WTC11 (cell line): ENCODE measurements around the gene MGAT4A. TPM values are rescaled to one million over a fixed set of nuclear protein-coding genes. Genes with fewer than 3 reads are reported as not detected.
A peak's percentile ranks its signal among the peaks of the same experiment; 100 is the strongest.

ENCODE experiments used
- ATAC-seq: fragments of 200-7000 bp; cut with Tn5 transposase; 2 replicates; pipeline ENCODE4 v1.10.0; 2021; ENCODE audit warnings: mild to moderate bottlenecking, moderate library complexity
- CTCF ChIA-PET: fragments of 300-600 bp; sonication (Branson Sonifier 250); formaldehyde crosslinking; loops from one replicate; lab custom pipeline; 2021; ENCODE audit warnings: antibody characterized with exemption; lab: Charles Lee
- POLR2A ChIA-PET: fragments of 350-600 bp; sonication (Branson Sonifier 250); formaldehyde crosslinking; loops from one replicate; lab custom pipeline; 2021; ENCODE audit warnings: antibody characterized with exemption; lab: Charles Lee
- DNase-seq: peaks from one replicate; pipeline ENCODE4 v3.0.0; 2021; ENCODE audit warnings: low spot score
- H3K27ac Mint-ChIP-seq: 2 replicates; pipeline ENCODE4 v1.8.0; 2021; ENCODE audit warnings: mixed read lengths
- H3K27me3 Mint-ChIP-seq: 2 replicates; pipeline ENCODE4 v1.8.0; 2021; ENCODE audit warnings: low read depth, mild to moderate bottlenecking, moderate library complexity, mixed read lengths
- H3K36me3 Mint-ChIP-seq: 2 replicates; pipeline ENCODE4 v1.8.0; 2021; ENCODE audit warnings: mixed read lengths
- H3K4me1 Mint-ChIP-seq: 2 replicates; pipeline ENCODE4 v1.8.0; 2022; ENCODE audit warnings: mixed read lengths
- H3K4me3 Mint-ChIP-seq: 2 replicates; pipeline ENCODE4 v1.8.0; 2021; ENCODE audit warnings: mild to moderate bottlenecking, moderate library complexity, mixed read lengths
- H3K9me3 Mint-ChIP-seq: 2 replicates; pipeline ENCODE4 v1.8.0; 2021; ENCODE audit warnings: mixed read lengths
- ELF4 ChIP-seq: sonication (generic); formaldehyde crosslinking; IDR thresholded peaks from 2 replicates; pipeline ENCODE4 v1.8.1; 2022; ENCODE audit warnings: low read depth, mild to moderate bottlenecking, moderate library complexity, missing genetic modification reagents
- FOXK1 ChIP-seq: sonication (generic); formaldehyde crosslinking; IDR thresholded peaks from 2 replicates; pipeline ENCODE4 v1.8.0; 2022; ENCODE audit warnings: mild to moderate bottlenecking, moderate library complexity, missing genetic modification reagents
- FOXP1 ChIP-seq: sonication (generic); formaldehyde crosslinking; IDR thresholded peaks from 2 replicates; pipeline ENCODE4 v1.8.0; 2022; ENCODE audit warnings: missing genetic modification reagents, mild to moderate bottlenecking, moderate library complexity, borderline replicate concordance
- IRF2 ChIP-seq: sonication (generic); formaldehyde crosslinking; IDR thresholded peaks from 2 replicates; pipeline ENCODE4 v1.8.0; 2022; ENCODE audit warnings: low read depth, missing genetic modification reagents, borderline replicate concordance
- PRRX2 ChIP-seq: fragments of 250-450 bp; sonication (Bioruptor Pico); IDR thresholded peaks from 2 replicates; pipeline ENCODE4 v1.8.0; 2021; ENCODE audit warnings: mild to moderate bottlenecking
- TCF7 ChIP-seq: sonication (generic); formaldehyde crosslinking; IDR thresholded peaks from 2 replicates; pipeline ENCODE4 v1.8.0; 2022; ENCODE audit warnings: mild to moderate bottlenecking, low read depth, missing genetic modification reagents, moderate library complexity
- ZBTB21 ChIP-seq: sonication (generic); formaldehyde crosslinking; IDR thresholded peaks from 2 replicates; pipeline ENCODE4 v1.8.1; 2023; ENCODE audit warnings: mild to moderate bottlenecking, missing genetic modification reagents, borderline replicate concordance
- ZNF219 ChIP-seq: sonication (generic); formaldehyde crosslinking; IDR thresholded peaks from 2 replicates; pipeline ENCODE4 v1.8.0; 2023; ENCODE audit warnings: missing genetic modification reagents, mild to moderate bottlenecking, borderline replicate concordance
- ZNF232 ChIP-seq: sonication (generic); formaldehyde crosslinking; IDR thresholded peaks from 2 replicates; pipeline ENCODE4 v1.8.0; 2022; ENCODE audit warnings: mild to moderate bottlenecking, missing genetic modification reagents
- total RNA-seq: library from RNA; stranded (reverse); gene quantifications from 3 replicates; pipeline ENCODE4 v1.2.3, GENCODE V29; 2021
- TF ChIP-seq, protein P1 (sequence below): fragments of 200-600 bp; IDR thresholded peaks from 2 replicates; pipeline ENCODE4 v1.8.0; 2022; ENCODE audit warnings: antibody characterized with exemption
- TF ChIP-seq, protein P2 (sequence below): sonication (generic); formaldehyde crosslinking; IDR thresholded peaks from 2 replicates; pipeline ENCODE4 v1.8.0; 2022; ENCODE audit warnings: mild to moderate bottlenecking, missing genetic modification reagents
- TF ChIP-seq, protein P3 (sequence below): sonication (generic); formaldehyde crosslinking; IDR thresholded peaks from 2 replicates; pipeline ENCODE4 v1.8.0; 2022; ENCODE audit warnings: mild to moderate bottlenecking, missing genetic modification reagents
- TF ChIP-seq, protein P4 (sequence below): sonication (generic); formaldehyde crosslinking; IDR thresholded peaks from 2 replicates; pipeline ENCODE4 v1.8.0; 2022; ENCODE audit warnings: missing genetic modification reagents
- TF ChIP-seq, protein P5 (sequence below): sonication (generic); formaldehyde crosslinking; IDR thresholded peaks from 2 replicates; pipeline ENCODE4 v1.8.0; 2022; ENCODE audit warnings: mild to moderate bottlenecking, missing genetic modification reagents
- TF ChIP-seq, protein P6 (sequence below): sonication (generic); formaldehyde crosslinking; IDR thresholded peaks from 2 replicates; pipeline ENCODE4 v1.8.1; 2023; ENCODE audit warnings: mild to moderate bottlenecking, missing genetic modification reagents

The MGAT4A gene
- total RNA-seq, 1 experiment from 2014 or later, result 6.7 TPM

DNA sequence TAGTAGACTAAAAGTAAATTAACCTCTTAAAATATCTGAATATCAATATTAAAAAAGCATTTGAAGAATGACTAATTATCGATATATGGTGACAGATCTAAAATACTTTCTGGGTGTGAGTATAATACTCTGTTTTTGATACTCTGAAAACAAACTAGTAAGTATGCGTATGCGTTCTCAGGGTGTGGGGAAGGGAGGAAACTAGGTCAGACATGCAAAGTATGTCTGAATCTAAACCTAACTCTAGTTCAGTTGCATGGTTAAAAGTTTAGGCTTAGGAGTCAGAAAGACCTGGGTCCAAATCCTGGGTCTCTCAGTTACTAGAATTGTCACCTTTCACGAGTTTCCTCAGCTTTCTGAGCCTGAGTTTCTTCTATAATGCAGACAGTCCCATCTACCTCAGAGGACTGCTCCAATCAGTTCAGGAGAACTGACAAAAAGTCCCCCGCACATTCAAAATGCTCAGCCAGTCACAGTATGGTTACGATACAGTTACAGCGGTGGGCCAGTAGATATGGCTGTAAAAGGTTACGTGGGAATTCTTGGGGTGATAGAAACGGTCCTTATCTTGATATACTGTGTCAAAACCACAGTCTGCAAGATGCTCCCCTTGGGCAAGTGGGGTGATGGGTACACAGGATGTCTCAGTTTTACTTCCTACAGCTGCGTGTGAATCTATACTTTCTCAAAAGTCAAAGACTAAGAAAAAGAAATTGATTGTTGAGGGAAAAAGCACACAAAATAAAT, 93.4 kb downstream of the MGAT4A start (continued):
- TF ChIP-seq ZNF219, result no peak

DNA sequence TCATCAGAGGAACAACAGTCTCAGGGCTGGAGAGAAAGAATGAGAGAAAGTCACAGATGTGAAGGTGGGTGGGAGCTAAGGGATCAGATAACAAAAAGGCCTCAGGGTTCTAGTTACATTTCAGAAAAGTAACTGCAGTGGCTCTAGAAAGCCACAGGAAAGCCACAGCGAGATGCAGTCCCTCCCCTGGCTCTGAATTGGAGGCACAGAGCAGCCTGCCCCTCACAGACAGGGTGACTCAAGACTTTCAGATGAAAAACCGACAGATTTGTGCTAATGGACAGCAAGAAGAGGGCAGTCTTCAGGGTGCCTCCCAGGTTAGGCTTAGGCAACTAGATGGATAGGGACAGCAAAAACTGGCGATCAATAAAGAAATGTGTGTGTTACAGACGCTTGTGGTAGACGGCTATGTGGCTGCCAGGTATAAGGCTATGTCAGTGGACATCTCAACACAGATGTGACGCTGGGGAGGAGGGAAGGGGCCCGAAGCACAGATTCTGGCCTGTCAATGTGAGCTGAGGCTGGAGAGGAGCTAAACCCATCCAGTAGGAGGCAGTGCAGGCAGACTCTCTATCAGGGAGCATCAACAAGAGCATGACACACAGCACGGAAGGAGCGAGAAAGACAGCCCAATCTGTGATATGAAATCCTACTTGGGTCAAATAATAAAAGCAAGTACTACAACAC, 96.4 kb downstream of the MGAT4A start:
- Mint-ChIP-seq H3K9me3 (no peaks in the 10 kb centered on the region), H3K27ac (peak overlapping the region; percentile 24; the same call in 1 of the 2 replicates), H3K4me3 (no peak overlapping the region), H3K27me3 (no peaks in the 10 kb centered on the region; the same call in 1 of the 2 replicates), H3K36me3 (no peaks in the 10 kb centered on the region), H3K4me1 (peaks cover 11% of the 10 kb centered on the region)
- TF ChIP-seq, protein P1, sequence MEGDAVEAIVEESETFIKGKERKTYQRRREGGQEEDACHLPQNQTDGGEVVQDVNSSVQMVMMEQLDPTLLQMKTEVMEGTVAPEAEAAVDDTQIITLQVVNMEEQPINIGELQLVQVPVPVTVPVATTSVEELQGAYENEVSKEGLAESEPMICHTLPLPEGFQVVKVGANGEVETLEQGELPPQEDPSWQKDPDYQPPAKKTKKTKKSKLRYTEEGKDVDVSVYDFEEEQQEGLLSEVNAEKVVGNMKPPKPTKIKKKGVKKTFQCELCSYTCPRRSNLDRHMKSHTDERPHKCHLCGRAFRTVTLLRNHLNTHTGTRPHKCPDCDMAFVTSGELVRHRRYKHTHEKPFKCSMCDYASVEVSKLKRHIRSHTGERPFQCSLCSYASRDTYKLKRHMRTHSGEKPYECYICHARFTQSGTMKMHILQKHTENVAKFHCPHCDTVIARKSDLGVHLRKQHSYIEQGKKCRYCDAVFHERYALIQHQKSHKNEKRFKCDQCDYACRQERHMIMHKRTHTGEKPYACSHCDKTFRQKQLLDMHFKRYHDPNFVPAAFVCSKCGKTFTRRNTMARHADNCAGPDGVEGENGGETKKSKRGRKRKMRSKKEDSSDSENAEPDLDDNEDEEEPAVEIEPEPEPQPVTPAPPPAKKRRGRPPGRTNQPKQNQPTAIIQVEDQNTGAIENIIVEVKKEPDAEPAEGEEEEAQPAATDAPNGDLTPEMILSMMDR, result peak; percentile 21; the same call in 1 of the 2 replicates
- TF ChIP-seq, protein P2, sequence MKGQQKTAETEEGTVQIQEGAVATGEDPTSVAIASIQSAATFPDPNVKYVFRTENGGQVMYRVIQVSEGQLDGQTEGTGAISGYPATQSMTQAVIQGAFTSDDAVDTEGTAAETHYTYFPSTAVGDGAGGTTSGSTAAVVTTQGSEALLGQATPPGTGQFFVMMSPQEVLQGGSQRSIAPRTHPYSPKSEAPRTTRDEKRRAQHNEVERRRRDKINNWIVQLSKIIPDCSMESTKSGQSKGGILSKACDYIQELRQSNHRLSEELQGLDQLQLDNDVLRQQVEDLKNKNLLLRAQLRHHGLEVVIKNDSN (CRISPR knock-in tag), result no peak
- peak; percentile 98 for ATAC-seq
- ChIA-PET CTCF (interaction anchor here (0.5 to 2.5 kb wide), 26 partner anchors 10 to 937 kb away, joined by 3 to 29 read pairs (median 4); partner anchors contain the start of gene CRACDL), POLR2A (no interaction called here)
- DNase-seq, result peak; percentile 72

DNA sequence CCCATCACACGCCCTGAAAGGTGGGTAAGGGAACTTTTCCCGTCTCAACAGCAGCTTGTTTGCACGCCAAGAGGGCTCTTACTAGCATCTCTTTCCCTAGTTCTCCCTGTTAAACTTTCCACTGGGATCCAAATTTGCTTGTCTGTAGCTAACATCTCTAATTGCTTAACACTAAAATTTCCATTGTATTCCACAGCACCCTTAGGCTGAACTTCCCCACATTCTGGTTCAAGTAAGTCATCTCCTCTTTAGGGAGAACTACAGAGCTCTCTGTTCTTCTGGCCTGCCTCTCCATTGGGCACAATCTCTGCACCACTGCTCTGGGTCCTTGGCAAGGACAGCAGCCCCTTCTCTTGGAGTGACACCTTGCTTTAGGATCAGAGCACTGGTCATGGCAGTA, 98.6 kb downstream of the MGAT4A start:
- H3K36me3 Mint-ChIP-seq, result no peaks in the 10 kb centered on the region
- H3K27ac Mint-ChIP-seq, result no peak overlapping the region
- TF ChIP-seq FOXK1 (CRISPR knock-in tag), result no peak
- TF ChIP-seq ELF4, result no peak
- TF ChIP-seq IRF2 (CRISPR knock-in tag), result no peak
- TF ChIP-seq, protein P3, sequence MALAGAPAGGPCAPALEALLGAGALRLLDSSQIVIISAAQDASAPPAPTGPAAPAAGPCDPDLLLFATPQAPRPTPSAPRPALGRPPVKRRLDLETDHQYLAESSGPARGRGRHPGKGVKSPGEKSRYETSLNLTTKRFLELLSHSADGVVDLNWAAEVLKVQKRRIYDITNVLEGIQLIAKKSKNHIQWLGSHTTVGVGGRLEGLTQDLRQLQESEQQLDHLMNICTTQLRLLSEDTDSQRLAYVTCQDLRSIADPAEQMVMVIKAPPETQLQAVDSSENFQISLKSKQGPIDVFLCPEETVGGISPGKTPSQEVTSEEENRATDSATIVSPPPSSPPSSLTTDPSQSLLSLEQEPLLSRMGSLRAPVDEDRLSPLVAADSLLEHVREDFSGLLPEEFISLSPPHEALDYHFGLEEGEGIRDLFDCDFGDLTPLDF (CRISPR knock-in tag), result no peak
- no peak for TF ChIP-seq TCF7
- no peak for TF ChIP-seq PRRX2 (CRISPR knock-in tag)
- TF ChIP-seq, protein P4, sequence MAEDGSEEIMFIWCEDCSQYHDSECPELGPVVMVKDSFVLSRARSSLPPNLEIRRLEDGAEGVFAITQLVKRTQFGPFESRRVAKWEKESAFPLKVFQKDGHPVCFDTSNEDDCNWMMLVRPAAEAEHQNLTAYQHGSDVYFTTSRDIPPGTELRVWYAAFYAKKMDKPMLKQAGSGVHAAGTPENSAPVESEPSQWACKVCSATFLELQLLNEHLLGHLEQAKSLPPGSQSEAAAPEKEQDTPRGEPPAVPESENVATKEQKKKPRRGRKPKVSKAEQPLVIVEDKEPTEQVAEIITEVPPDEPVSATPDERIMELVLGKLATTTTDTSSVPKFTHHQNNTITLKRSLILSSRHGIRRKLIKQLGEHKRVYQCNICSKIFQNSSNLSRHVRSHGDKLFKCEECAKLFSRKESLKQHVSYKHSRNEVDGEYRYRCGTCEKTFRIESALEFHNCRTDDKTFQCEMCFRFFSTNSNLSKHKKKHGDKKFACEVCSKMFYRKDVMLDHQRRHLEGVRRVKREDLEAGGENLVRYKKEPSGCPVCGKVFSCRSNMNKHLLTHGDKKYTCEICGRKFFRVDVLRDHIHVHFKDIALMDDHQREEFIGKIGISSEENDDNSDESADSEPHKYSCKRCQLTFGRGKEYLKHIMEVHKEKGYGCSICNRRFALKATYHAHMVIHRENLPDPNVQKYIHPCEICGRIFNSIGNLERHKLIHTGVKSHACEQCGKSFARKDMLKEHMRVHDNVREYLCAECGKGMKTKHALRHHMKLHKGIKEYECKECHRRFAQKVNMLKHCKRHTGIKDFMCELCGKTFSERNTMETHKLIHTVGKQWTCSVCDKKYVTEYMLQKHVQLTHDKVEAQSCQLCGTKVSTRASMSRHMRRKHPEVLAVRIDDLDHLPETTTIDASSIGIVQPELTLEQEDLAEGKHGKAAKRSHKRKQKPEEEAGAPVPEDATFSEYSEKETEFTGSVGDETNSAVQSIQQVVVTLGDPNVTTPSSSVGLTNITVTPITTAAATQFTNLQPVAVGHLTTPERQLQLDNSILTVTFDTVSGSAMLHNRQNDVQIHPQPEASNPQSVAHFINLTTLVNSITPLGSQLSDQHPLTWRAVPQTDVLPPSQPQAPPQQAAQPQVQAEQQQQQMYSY (CRISPR knock-in tag), result no peak
- H3K9me3 Mint-ChIP-seq, result peaks cover 4% of the 10 kb centered on the region; the same call in 1 of the 2 replicates
- ChIA-PET POLR2A (no interaction called here), CTCF (interaction anchor here (0.8 kb wide), 1 partner anchor 17 kb away, joined by 3 read pairs; no protein-coding TSS in a partner anchor)
- DNase-seq, result no peak
- H3K4me1 Mint-ChIP-seq, result peaks cover 11% of the 10 kb centered on the region
- ATAC-seq, result no peak
- H3K27me3 Mint-ChIP-seq, result no peaks in the 10 kb centered on the region; the same call in 1 of the 2 replicates
- no peak overlapping the region for H3K4me3 Mint-ChIP-seq

DNA sequence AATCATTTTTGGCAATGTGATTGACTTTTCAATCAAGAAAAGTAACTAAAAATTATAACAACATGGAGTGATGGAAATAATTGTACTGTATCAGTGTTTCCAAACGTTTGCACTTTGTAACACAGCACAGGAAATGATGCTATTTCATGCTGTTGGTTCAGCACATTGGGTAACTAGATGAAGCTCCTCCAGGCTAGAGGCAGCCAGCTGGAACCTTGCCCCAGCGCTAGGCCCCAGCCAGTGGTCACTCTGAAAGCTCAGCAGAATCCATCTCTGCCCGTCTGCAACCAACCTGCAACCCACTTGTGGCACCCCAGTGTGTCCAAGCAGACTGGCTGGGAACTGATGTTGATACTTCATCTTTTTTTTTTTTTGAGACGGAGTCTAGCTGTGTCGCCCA, 107.3 kb downstream of the MGAT4A start:
- no peak overlapping the region for H3K27ac Mint-ChIP-seq
- H3K4me1 Mint-ChIP-seq, result no peaks in the 10 kb centered on the region
- DNase-seq (no peak), ATAC-seq (no peak)
- no peaks in the 10 kb centered on the region for H3K27me3 Mint-ChIP-seq
- CTCF ChIA-PET, result interaction anchor here (1.0 to 1.2 kb wide), 2 partner anchors 11 to 26 kb away, joined by 4 read pairs; no protein-coding TSS in a partner anchor
- H3K4me3 Mint-ChIP-seq, result no peak overlapping the region
- peaks cover 4% of the 10 kb centered on the region; the same call in 1 of the 2 replicates for H3K9me3 Mint-ChIP-seq
- POLR2A ChIA-PET, result no interaction called here
- H3K36me3 Mint-ChIP-seq, result no peaks in the 10 kb centered on the region
- TF ChIP-seq, protein P5, sequence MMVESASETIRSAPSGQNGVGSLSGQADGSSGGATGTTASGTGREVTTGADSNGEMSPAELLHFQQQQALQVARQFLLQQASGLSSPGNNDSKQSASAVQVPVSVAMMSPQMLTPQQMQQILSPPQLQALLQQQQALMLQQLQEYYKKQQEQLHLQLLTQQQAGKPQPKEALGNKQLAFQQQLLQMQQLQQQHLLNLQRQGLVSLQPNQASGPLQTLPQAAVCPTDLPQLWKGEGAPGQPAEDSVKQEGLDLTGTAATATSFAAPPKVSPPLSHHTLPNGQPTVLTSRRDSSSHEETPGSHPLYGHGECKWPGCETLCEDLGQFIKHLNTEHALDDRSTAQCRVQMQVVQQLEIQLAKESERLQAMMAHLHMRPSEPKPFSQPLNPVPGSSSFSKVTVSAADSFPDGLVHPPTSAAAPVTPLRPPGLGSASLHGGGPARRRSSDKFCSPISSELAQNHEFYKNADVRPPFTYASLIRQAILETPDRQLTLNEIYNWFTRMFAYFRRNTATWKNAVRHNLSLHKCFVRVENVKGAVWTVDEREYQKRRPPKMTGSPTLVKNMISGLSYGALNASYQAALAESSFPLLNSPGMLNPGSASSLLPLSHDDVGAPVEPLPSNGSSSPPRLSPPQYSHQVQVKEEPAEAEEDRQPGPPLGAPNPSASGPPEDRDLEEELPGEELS (CRISPR knock-in tag), result no peak
- TF ChIP-seq, protein P6, sequence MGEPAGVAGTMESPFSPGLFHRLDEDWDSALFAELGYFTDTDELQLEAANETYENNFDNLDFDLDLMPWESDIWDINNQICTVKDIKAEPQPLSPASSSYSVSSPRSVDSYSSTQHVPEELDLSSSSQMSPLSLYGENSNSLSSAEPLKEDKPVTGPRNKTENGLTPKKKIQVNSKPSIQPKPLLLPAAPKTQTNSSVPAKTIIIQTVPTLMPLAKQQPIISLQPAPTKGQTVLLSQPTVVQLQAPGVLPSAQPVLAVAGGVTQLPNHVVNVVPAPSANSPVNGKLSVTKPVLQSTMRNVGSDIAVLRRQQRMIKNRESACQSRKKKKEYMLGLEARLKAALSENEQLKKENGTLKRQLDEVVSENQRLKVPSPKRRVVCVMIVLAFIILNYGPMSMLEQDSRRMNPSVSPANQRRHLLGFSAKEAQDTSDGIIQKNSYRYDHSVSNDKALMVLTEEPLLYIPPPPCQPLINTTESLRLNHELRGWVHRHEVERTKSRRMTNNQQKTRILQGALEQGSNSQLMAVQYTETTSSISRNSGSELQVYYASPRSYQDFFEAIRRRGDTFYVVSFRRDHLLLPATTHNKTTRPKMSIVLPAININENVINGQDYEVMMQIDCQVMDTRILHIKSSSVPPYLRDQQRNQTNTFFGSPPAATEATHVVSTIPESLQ (CRISPR knock-in tag), result no peak
- TF ChIP-seq FOXP1 (CRISPR knock-in tag) (no peak), ZNF232 (CRISPR knock-in tag) (no peak), ZBTB21 (CRISPR knock-in tag) (no peak)
